KMS-11 (cell line): ENCODE data around the gene PAK1IP1.

Experiments used
- H2AFZ ChIP-seq: fragments of 200-600 bp; sonication (generic); 2 replicates; pipeline ENCODE4 v1.6.1; 2016; ENCODE audit warnings: antibody characterized with exemption, mixed run types, low read depth
- H3K27ac ChIP-seq: fragments of 200-600 bp; sonication (generic); 2 replicates; pipeline ENCODE4 v1.6.1; 2016; ENCODE audit warnings: mild to moderate bottlenecking, mixed run types
- H3K27me3 ChIP-seq: fragments of 200-600 bp; sonication (generic); 2 replicates; pipeline ENCODE4 v1.6.1; 2017; ENCODE audit warnings: mild to moderate bottlenecking, low read depth, mixed run types, moderate library complexity; ENCODE audit not compliant: insufficient read depth
- H3K36me3 ChIP-seq: fragments of 200-600 bp; sonication (generic); 2 replicates; pipeline ENCODE4 v1.6.1; 2017; ENCODE audit warnings: mild to moderate bottlenecking, mixed run types; ENCODE audit not compliant: insufficient read depth
- H3K4me1 ChIP-seq: fragments of 200-600 bp; sonication (generic); 2 replicates; pipeline ENCODE4 v1.6.1; 2016; ENCODE audit warnings: mild to moderate bottlenecking, low read depth, mixed run types; ENCODE audit not compliant: poor library complexity, severe bottlenecking
- H3K4me2 ChIP-seq: fragments of 200-600 bp; sonication (generic); 2 replicates; pipeline ENCODE4 v1.7.0; 2016; ENCODE audit warnings: mild to moderate bottlenecking, mixed run types
- H3K4me3 ChIP-seq: fragments of 200-600 bp; sonication (generic); IDR thresholded peaks from 2 replicates; pipeline ENCODE4 v1.6.1; 2017; ENCODE audit warnings: low read depth, low read length, mixed read lengths; ENCODE audit not compliant: insufficient read depth
- H3K79me2 ChIP-seq: fragments of 200-600 bp; sonication (generic); 2 replicates; pipeline ENCODE4 v1.6.1; 2016; ENCODE audit warnings: low read depth, mixed run types; ENCODE audit not compliant: insufficient read depth
- H3K9ac ChIP-seq: fragments of 200-600 bp; sonication (generic); 2 replicates; pipeline ENCODE4 v1.6.1; 2016; ENCODE audit warnings: mild to moderate bottlenecking, mixed run types
- H4K20me1 ChIP-seq: fragments of 200-600 bp; sonication (generic); 2 replicates; pipeline ENCODE4 v1.6.1; 2016; ENCODE audit warnings: mild to moderate bottlenecking, mixed run types; ENCODE audit not compliant: insufficient read depth
- CTCF ChIP-seq: fragments of 200-600 bp; sonication (generic); conservative IDR thresholded peaks from 2 replicates; pipeline ENCODE4 v1.6.1; 2017; ENCODE audit warnings: low read depth, mild to moderate bottlenecking, antibody characterized with exemption, low read length, moderate library complexity, mixed read lengths

The PAK1IP1 gene

GRCh38 chr6:10743515-10743914 is 48.7 kb downstream of the PAK1IP1 start:
- Histone ChIP-seq H3K27me3 (no peaks in the 10 kb centered on the region), H2AFZ (no peak overlapping the region), H3K79me2 (peaks cover 9% of the 10 kb centered on the region), H3K4me2 (no peak overlapping the region), H4K20me1 (no peaks in the 10 kb centered on the region), H3K27ac (no peak overlapping the region), H3K4me3 (no peak overlapping the region), H3K4me1 (peaks cover 9% of the 10 kb centered on the region), H3K36me3 (no peaks in the 10 kb centered on the region), H3K9ac (no peak overlapping the region)
- no peak for TF ChIP-seq CTCF

- TF ChIP-seq CTCF = no peak
- Histone ChIP-seq H3K4me2 (no peak overlapping the region), H3K9ac (no peak overlapping the region), H3K4me1 (peaks cover 21% of the 10 kb centered on the region), H3K36me3 (no peaks in the 10 kb centered on the region), H4K20me1 (no peaks in the 10 kb centered on the region), H3K79me2 (peaks cover 24% of the 10 kb centered on the region), H3K4me3 (no peak overlapping the region), H2AFZ (no peak overlapping the region), H3K27me3 (no peaks in the 10 kb centered on the region), H3K27ac (no peak overlapping the region)
These were observed 50.3 kb downstream of the PAK1IP1 start for GRCh38 chr6:10745116-10745515.

GRCh38 chr6:10746915-10747250 is 52.1 kb downstream of the PAK1IP1 start:
- no peaks in the 10 kb centered on the region for H3K36me3 ChIP-seq
- peak overlapping the region; percentile 81; the same call in 1 of the 2 replicates for H3K4me2 ChIP-seq
- H3K9ac ChIP-seq = peak overlapping the region; percentile 85; the same call in 1 of the 2 replicates
- H3K4me1 ChIP-seq = peaks cover 21% of the 10 kb centered on the region
- peak overlapping the region; percentile 92 for H2AFZ ChIP-seq
- no peak for TF ChIP-seq CTCF
- H3K4me3 ChIP-seq = no peak overlapping the region
- H3K27ac ChIP-seq = peak overlapping the region; percentile 63; the same call in 1 of the 2 replicates
- no peaks in the 10 kb centered on the region for H4K20me1 ChIP-seq
- no peaks in the 10 kb centered on the region for H3K27me3 ChIP-seq
- H3K79me2 ChIP-seq = peaks cover 24% of the 10 kb centered on the region

- H3K27me3 ChIP-seq = no peaks in the 10 kb centered on the region
These were observed 52.6 kb downstream of the PAK1IP1 start, which contains the start of gene TMEM14B for GRCh38 chr6:10747251-10747972. TSS of gene TMEM14B (plus strand) at chr6:10747805. CDS start at chr6:10749246, 1,441 bp downstream.

More at GRCh38 chr6:10747251-10747972, 52.6 kb downstream of the PAK1IP1 start, which contains the start of gene TMEM14B:
- peak within 1 kb of the TSS; percentile 92 for H2AFZ ChIP-seq
- TF ChIP-seq CTCF = no peak
- H3K9ac ChIP-seq = peak within 1 kb of the TSS; percentile 85
- H3K4me3 ChIP-seq = peak within 1 kb of the TSS; percentile 58
- peak within 1 kb of the TSS; percentile 64 for H3K27ac ChIP-seq
- no peaks in the 10 kb centered on the region for H4K20me1 ChIP-seq
- H3K4me2 ChIP-seq = peak within 1 kb of the TSS; percentile 81; the same call in 1 of the 2 replicates
- peaks cover 21% of the 10 kb centered on the region for H3K4me1 ChIP-seq
- peaks cover 24% of the 10 kb centered on the region for H3K79me2 ChIP-seq
- H3K36me3 ChIP-seq = no peaks in the 10 kb centered on the region
